Left ventricle myocardium superior (tissue), 1 donor: Measurements from ENCODE around the gene TMEM44. TPM values are rescaled to one million over a fixed set of nuclear protein-coding genes. Genes with fewer than 3 reads are reported as not detected.
"Not testable (repeated sequence)": the region's sequence is repeated elsewhere in the genome, so short reads cannot be mapped to it uniquely, and the experiment has no call there.

Experiments
- ATAC-seq: fragments of 200-7000 bp; cut with Tn5 transposase; one replicate; pipeline ENCODE4 v1.9.1; 2020; ENCODE audit warnings: mild to moderate bottlenecking, moderate library complexity
- DNase-seq: peaks from one replicate; pipeline ENCODE4 v3.0.0-alpha.2; 2020
- intact Hi-C: fragments of 100-400 bp; cut with micrococcal nuclease; formaldehyde crosslinking; loops from one replicate; pipeline ENCODE4 v1.11.0; 2022
- total RNA-seq: library from RNA; stranded (reverse); fragmentation: NEBNext Ultra II Directional; extraction: Animal tissue kit (Norgen Biotek cat#: 25700); gene quantifications from one replicate; pipeline ENCODE4 v1.2.1, GENCODE V29; 2021
- donor health status: DM: no; HTN: yes; CAD: no; lungs with severe emphysema.

Gene TMEM44
- total RNA-seq, 1 donor from 2014 or later = 5.3 TPM

GRCh38 chr3:194658477-194659242 is 25.4 kb upstream of the TMEM44 start:
- ATAC-seq = no peak
- DNase-seq = no peak
- intact Hi-C loops = no loop called here

GRCh38 chr3:194657439-194657838 is 24.2 kb upstream of the TMEM44 start:
- ATAC-seq = no peak
- intact Hi-C loops = no loop called here
- DNase-seq = no peak

GRCh38 chr3:194654443-194654842 is 21.2 kb upstream of the TMEM44 start:
- no peak for DNase-seq
- ATAC-seq = no peak
- intact Hi-C loops = no loop called here

GRCh38 chr3:194647747-194648146 is 14.5 kb upstream of the TMEM44 start:
- no peak for DNase-seq
- intact Hi-C loops = no loop called here
- no peak for ATAC-seq

GRCh38 chr3:194642769-194643168 is 9.6 kb upstream of the TMEM44 start:
- DNase-seq (no peak), ATAC-seq (no peak)
- intact Hi-C loops = no loop called here

GRCh38 chr3:194640829-194641228 is 7.6 kb upstream of the TMEM44 start:
- intact Hi-C loops = no loop called here
- ATAC-seq (no peak), DNase-seq (no peak)

- intact Hi-C loops = no loop called here
- DNase-seq (no peak), ATAC-seq (no peak)
These were observed 5.9 kb upstream of the TMEM44 start for GRCh38 chr3:194638991-194639605.

GRCh38 chr3:194637541-194638400 is 4.6 kb upstream of the TMEM44 start:
- DNase-seq = no peak
- no peak for ATAC-seq
- intact Hi-C loops = no loop called here

- intact Hi-C loops = no loop called here
- DNase-seq = no peak
- no peak for ATAC-seq
These were observed 3.8 kb upstream of the TMEM44 start for GRCh38 chr3:194637066-194637465.

- ATAC-seq (peak; percentile 26), DNase-seq (peak; percentile 67)
- intact Hi-C loops = no loop called here
These were observed 340 bp downstream of the TMEM44 start for GRCh38 chr3:194632809-194633348.

GRCh38 chr3:194632226-194632808 is 902 bp downstream of the TMEM44 start:
- intact Hi-C loops = no loop called here
- ATAC-seq (no peak), DNase-seq (no peak)

GRCh38 chr3:194631696-194632095 is 1.5 kb downstream of the TMEM44 start:
- no peak for ATAC-seq
- intact Hi-C loops = no loop called here
- no peak for DNase-seq

GRCh38 chr3:194630681-194631080 is 2.5 kb downstream of the TMEM44 start:
- DNase-seq, intact Hi-C loops, ATAC-seq: not testable (repeated sequence)

- ATAC-seq = no peak
- intact Hi-C loops = no loop called here
- no peak for DNase-seq
These were observed 8.3 kb downstream of the TMEM44 start for GRCh38 chr3:194624956-194625355.

- DNase-seq = no peak
- no peak for ATAC-seq
- intact Hi-C loops = no loop called here
These were observed 9.5 kb downstream of the TMEM44 start for GRCh38 chr3:194623449-194624290.

- DNase-seq = no peak
- intact Hi-C loops = no loop called here
- ATAC-seq = no peak
These were observed 10.4 kb downstream of the TMEM44 start for GRCh38 chr3:194622621-194623340.

- DNase-seq (no peak), ATAC-seq (no peak)
- intact Hi-C loops = no loop called here
These were observed 11.3 kb downstream of the TMEM44 start for GRCh38 chr3:194621947-194622346.

GRCh38 chr3:194620196-194620595 is 13.0 kb downstream of the TMEM44 start:
- no peak for ATAC-seq
- intact Hi-C loops = no loop called here
- DNase-seq = no peak
